Measurements from ENCODE around the gene WWOX.

DNA sequence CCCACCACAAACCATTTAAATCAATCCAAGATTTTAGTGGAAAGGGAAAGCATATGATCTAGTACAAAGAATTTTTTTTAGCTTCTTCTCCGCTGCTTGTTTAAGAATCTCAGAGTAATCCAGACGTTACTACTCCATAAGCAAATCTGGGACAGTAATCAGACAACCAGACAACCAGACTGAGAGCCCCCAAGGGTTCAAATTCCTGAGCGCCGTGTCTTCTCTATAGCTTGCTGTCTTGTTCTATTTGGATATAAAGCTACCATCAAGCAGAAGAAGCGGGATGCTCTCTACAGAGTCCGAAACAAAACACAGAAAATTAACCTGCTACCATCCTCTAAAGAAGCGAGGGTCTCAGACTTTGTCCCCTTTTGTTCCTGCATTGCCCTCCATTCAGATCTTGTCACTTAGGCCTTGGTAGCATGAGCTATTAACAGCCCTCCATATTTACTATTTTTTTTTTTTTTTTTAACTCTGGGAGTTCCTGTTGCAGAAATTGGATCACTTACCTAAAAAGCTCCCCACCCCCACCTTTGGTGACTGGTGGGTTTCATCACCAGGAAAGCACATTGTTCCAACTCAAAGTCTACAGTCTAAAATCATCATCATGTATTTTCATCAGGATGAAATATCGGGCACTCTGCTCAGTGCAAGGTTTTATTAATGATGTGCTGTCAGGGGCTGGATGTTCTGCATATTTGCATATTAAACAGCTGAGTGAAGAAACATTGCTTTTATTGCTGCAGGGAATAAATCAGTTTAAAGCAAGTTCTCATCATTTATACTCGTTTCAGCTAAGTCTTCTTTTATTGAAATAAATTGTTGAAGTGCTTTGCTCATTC lies 576.7 kb downstream of the WWOX start:
- TF ChIP-seq TAF1 (IDR thresholded peaks at IDR 0.05; ENCODE audit: borderline replicate concordance, insufficient read depth, low read length) (no peak), POLR2AphosphoS5 (IDR thresholded peaks at IDR 0.05; ENCODE audit: low read depth, low read length) (no peak), SIN3A (IDR thresholded peaks at IDR 0.05; ENCODE audit: borderline replicate concordance, insufficient read depth, low read length) (no peak), REST (IDR thresholded peaks at IDR 0.05; ENCODE audit: insufficient read depth in 1 of 2, low read depth in 2 of 2, low read length in 2 of 2) (no peak)
